Hematopoietic multipotent progenitor cell treated with erythropoietin and hydrocortisone succinate and interleukin-3 and kit ligand, for 17 days (in vitro differentiated cells): ENCODE results near the gene HS6ST2.

Source experiments
- DNase-seq: peaks from one replicate; pipeline ENCODE4 v3.0.0-alpha.2; 2015; ENCODE audit warnings: low spot score

Gene HS6ST2

GRCh38 chrX:132843363-132843762 is 115.1 kb downstream of the HS6ST2 start:
- DNase-seq, result no peak

- DNase-seq, result no peak
Observed at GRCh38 chrX:132842460-132843238, 115.8 kb downstream of the HS6ST2 start.

GRCh38 chrX:132837967-132838366 is 120.5 kb downstream of the HS6ST2 start:
- no peak for DNase-seq

GRCh38 chrX:132837126-132837525 is 121.3 kb downstream of the HS6ST2 start:
- no peak for DNase-seq

GRCh38 chrX:132836471-132836870 is 122.0 kb downstream of the HS6ST2 start:
- DNase-seq, result no peak

- no peak for DNase-seq
Observed at GRCh38 chrX:132834741-132835140, 123.7 kb downstream of the HS6ST2 start.

- DNase-seq, result no peak
Observed at GRCh38 chrX:132834109-132834508, 124.3 kb downstream of the HS6ST2 start.

GRCh38 chrX:132833373-132833772 is 125.1 kb downstream of the HS6ST2 start:
- DNase-seq, result no peak

- no peak for DNase-seq
Observed at GRCh38 chrX:132831336-132831973, 127.0 kb downstream of the HS6ST2 start.

- DNase-seq, result no peak
Observed at GRCh38 chrX:132822634-132823012, 135.8 kb downstream of the HS6ST2 start.

GRCh38 chrX:132821974-132822633 is 136.3 kb downstream of the HS6ST2 start:
- DNase-seq, result no peak

GRCh38 chrX:132820675-132821074 is 137.8 kb downstream of the HS6ST2 start:
- DNase-seq, result no peak

- DNase-seq, result no peak
Observed at GRCh38 chrX:132819711-132820264, 138.6 kb downstream of the HS6ST2 start.

- DNase-seq, result no peak
Observed at GRCh38 chrX:132818638-132819037, 139.8 kb downstream of the HS6ST2 start.

- no peak for DNase-seq
Observed at GRCh38 chrX:132815643-132816042, 142.8 kb downstream of the HS6ST2 start.

- DNase-seq, result no peak
Observed at GRCh38 chrX:132810964-132811712, 147.3 kb downstream of the HS6ST2 start.

GRCh38 chrX:132810488-132810887 is 147.9 kb downstream of the HS6ST2 start:
- DNase-seq, result no peak

GRCh38 chrX:132809581-132809980 is 148.8 kb downstream of the HS6ST2 start:
- no peak for DNase-seq

GRCh38 chrX:132807411-132808030 is 150.9 kb downstream of the HS6ST2 start:
- no peak for DNase-seq

GRCh38 chrX:132802033-132802432 is 156.4 kb downstream of the HS6ST2 start:
- no peak for DNase-seq

GRCh38 chrX:132795181-132795580 is 163.2 kb downstream of the HS6ST2 start:
- DNase-seq, result no peak

- no peak for DNase-seq
Observed at GRCh38 chrX:132791714-132792113, 166.7 kb downstream of the HS6ST2 start.
